NCI-H2196 treated with DMSO at 0.1 percent for 48 hours (cell line): Measurements from ENCODE around the gene SHROOM3.
A peak's percentile ranks its signal among the peaks of the same experiment; 100 is the strongest.

Experiments used
- DNase-seq: peaks from one replicate; lab custom pipeline; 2025; ENCODE audit not compliant: unreplicated experiment; lab: John Stamatoyannopoulos, UW

Gene SHROOM3

DNA sequence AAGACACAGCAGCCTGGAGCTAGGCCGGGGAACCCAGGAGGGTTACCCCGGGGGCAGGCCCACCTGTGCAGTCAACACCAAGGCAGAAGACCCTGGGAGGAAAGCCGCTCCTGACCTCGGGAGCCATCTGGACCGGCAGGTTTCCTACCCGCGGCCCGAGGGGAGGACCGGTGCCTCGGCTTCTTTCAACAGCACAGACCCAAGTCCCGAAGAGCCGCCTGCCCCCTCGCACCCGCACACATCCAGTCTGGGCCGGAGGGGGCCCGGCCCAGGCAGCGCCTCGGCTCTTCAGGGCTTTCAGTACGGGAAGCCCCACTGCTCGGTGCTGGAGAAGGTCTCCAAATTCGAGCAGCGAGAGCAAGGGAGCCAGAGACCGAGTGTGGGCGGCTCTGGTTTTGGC lies 305.2 kb downstream of the SHROOM3 start:
- no peak for DNase-seq

DNA sequence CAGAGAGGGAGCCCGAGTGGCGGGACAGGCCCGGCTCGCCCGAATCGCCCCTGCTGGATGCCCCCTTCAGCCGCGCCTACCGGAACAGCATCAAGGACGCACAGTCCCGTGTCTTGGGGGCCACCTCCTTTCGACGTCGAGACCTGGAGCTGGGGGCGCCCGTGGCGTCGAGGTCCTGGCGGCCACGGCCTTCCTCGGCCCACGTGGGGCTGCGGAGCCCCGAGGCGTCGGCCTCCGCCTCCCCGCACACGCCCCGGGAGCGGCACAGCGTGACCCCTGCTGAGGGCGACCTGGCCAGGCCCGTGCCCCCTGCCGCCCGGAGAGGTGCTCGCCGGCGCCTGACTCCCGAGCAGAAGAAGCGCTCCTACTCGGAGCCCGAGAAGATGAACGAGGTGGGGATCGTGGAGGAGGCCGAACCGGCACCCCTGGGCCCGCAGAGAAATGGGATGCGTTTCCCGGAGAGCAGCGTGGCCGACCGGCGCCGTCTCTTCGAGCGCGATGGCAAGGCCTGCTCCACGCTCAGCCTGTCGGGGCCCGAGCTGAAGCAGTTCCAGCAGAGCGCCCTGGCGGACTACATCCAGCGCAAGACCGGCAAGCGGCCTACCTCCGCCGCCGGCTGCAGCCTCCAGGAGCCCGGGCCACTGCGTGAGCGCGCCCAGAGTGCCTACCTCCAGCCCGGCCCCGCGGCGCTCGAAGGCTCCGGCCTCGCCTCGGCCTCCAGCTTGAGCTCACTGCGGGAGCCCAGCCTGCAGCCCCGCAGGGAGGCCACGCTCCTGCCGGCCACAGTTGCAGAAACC lies 306.0 kb downstream of the SHROOM3 start:
- DNase-seq = no peak

DNA sequence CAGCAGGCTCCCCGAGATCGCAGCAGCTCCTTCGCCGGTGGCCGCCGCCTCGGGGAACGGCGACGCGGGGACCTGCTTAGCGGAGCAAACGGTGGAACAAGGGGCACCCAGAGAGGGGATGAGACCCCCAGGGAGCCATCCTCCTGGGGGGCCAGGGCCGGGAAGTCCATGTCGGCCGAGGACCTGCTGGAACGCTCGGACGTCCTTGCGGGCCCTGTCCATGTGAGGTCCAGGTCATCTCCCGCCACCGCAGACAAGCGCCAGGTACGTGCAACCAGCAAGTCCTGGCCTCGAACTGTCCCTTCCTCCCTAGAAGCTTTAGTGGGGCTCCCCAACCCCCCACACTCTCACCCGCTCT lies 306.6 kb downstream of the SHROOM3 start:
- no peak for DNase-seq

DNA sequence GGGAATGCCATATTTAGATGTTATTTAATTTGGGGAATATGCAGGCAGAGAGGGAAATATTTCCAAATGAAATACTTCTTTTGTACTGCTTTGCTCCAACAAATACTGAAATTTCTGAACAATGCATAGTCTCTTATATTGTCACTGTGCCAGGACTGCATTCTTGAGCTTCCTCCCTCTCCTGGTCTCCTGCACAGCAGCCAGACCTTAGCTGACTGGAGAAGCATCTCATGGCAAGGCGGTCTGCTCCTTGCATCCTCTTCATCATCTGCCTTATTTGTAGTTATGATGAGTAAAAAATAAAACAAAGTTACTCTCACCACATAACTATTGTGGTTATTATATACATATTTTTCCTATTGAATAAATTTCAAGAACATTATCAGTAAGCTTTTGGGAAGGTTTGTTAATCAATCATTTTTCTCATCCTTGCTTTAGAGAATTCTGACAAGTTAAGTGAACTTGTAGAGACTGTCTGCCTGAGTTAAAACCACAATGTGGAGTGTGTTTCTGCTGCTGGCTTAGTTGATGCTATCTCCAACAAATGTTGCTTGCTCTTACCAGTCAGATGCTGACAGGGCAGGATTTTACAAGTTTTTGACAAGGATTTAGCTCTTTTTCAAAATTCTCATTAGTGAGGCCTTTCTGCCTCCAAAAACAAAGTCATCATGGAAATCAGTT lies 309.4 kb downstream of the SHROOM3 start:
- DNase-seq = no peak

DNA sequence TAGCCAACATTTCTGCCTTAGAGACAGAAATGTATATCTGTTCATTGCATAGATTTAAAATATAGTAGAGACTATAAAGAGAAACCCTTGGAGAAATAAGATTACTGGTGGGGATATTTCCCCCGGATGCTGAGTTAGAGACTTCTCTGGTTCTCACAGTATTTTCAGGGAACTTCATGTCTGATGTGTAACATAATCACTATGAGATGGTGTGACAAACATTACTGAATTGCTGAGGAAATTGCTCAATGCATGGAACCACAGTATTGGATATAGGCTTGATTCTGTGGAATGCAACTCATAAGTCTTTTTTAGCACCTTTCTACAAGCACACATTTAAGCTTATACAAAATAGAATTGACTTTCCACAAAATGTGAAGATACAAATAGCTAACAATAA lies 310.2 kb downstream of the SHROOM3 start:
- no peak for DNase-seq

GRCh38 chr4:76747563-76747962 lies 312.5 kb downstream of the SHROOM3 start:
- DNase-seq = no peak

DNA sequence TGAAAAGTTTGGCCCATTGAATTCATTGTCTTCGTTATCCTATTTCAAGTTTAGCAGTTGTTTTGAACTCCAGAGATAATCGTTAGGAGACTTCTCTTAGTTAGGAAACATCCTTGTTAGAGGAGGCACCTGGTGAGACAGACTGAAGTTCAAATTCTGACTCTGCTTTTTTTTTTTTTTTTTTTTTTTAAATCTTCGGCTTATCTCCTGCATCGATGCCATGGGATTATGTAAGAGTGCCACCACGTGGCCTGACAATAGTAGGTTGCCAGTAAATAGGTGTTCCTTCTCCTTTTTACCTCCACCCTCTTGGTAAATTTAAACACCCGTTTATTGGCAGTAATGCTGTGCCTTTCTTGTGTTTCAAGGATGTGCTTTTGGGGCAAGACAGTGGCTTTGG lies 313.6 kb downstream of the SHROOM3 start:
- DNase-seq = no peak

DNA sequence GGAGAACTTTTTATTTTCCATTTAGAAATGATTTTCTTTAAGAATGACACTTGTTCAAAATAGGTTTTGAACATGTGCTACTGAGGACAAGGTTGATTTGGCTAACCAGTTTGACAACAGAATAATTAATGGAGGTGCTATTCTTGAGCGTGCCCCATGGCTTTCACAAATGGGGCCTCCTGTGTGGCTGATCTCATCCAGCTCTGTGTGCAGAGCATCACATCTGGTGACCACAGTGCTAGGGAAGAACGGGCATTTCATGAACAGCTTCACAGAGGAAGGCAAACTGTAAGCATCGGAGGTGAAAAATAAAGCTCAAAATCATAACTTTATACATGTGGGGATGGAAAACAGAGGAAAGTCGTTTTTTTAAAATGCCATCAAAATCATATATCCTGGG lies 314.3 kb downstream of the SHROOM3 start:
- DNase-seq = no peak

- DNase-seq = no peak
These were observed 315.7 kb downstream of the SHROOM3 start for GRCh38 chr4:76750716-76751115.

DNA sequence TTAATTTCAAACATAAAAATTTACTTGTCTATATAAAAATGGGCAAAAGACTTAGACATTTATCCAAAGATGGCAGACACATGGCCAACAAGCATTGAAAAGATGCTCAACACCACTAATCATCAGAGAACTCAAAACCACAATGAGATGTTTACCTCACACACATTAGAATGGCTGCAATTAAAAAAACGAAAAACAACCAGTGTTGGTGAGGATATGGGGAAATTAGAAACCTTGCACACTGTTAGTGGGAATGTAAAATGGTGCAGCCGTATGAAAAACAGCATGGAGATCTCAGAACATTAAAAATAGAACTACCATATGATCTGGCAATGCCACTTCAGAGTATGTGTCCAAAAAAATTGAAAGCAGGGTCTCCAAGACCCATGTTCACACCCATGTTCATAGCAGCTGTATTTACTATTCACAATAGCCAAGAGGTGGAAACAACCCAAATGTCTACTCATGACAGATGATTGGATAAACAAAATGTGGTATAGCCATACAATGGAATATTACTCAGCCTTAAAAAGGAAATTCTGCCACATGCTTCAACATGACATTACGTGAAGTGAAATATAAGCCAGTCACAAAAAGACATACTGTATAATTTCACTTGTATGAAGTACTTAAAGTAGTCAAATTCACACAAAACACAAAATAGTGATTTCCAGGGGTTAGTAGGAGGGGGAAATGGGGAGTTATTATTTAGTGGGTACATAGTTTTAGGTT lies 316.7 kb downstream of the SHROOM3 start:
- no peak for DNase-seq

GRCh38 chr4:76752861-76753501 lies 318.0 kb downstream of the SHROOM3 start:
- DNase-seq = no peak

- DNase-seq = no peak
These were observed 318.8 kb downstream of the SHROOM3 start for GRCh38 chr4:76753814-76754213.

GRCh38 chr4:76754439-76754838 lies 319.4 kb downstream of the SHROOM3 start:
- DNase-seq = no peak

DNA sequence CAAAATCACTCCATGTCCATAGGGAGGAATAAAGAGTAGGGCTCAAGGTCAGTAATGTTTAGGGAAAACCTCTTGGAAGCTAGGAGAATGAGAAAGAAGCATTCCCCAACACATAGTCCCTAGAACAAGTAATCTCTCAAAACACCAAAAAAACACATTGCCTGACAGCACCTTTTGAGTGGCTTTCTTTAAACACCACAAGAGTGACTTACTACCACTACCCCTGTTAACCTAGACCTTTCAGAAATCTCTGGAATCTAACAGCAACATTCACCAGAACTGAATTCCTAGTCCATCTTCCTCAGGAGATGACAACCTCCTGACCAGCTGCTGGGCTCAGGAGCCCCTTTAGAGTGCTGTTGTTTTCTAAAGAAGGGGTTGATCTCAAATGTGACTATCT lies 320.7 kb downstream of the SHROOM3 start:
- DNase-seq = no peak

DNA sequence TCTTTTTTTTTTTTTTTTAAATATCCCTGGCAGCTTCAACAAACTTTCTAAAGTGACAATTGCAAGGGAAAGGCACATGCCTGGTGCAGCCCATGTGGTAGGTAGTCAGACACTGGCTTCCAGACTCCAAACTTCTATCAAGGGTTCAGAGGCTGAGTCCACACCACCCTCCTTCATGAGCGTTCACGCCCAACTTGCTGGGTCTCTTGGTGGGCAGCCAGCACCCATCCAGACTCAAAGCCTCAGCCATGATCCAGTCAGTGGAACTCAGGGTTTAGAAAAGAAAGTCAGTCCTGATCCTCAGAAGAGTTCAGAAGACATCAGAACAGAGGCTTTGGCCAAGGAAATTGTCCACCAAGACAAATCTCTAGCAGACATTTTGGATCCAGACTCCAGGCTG lies 321.4 kb downstream of the SHROOM3 start:
- DNase-seq = no peak

DNA sequence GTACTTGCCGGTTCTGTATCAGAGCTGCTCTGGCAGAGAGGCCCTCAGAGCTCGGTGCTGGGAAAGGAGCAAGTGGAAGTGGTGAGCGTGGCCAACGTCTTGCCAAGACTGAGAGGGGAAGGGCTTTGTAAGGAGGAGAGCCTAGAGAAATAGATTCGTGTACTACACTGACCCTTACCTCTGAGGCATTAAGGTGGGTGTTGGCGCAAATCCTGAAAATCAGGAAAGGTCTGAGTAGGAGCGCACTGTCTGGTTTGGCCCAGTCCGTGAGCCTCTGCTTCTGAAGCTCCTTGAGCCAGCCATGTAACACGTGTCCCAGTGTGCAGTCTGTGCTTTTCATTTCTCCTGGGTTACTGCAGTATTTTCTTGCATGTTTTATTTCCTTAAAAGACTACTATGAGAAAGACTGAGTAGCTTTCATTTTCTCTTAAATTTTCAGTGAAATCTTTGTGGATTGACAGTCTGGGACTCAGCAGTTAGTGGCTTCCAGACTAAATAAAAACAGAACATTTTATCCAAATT lies 322.4 kb downstream of the SHROOM3 start:
- DNase-seq = no peak

DNA sequence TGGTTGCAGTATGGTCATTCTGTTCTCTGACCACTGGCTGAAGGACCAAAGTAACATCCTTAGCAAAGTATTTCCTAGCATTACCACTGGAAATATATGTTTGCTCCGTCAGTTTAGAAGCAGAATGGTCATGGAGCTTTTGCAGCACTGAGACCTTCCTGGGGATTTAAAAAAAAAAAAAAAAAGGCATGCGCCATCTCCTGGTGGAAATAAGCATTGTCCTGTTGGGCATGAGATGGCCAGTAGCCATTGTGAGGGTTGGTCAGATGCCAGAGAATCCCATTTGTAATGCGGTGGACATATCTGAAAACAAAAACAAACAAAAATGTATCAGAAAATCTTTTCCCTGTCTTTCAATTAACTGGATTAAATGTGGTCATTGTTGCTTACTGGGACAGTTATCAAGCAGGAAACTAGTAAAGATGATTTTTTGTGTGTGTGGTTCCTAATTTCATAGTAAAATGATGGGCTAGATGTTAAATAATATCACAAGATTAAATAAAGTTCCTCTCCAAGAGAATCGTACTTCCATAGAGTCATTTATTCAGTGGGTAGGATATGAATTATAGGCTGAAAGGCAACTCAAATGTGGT lies 323.4 kb downstream of the SHROOM3 start:
- DNase-seq = peak; percentile 9

GRCh38 chr4:76758996-76759395 lies 324.0 kb downstream of the SHROOM3 start:
- no peak for DNase-seq

GRCh38 chr4:76760193-76760592 lies 325.2 kb downstream of the SHROOM3 start:
- DNase-seq = no peak

- no peak for DNase-seq
These were observed 327.4 kb downstream of the SHROOM3 start for GRCh38 chr4:76762137-76763130.
